Activated CD4-positive, alpha-beta T cell treated with anti-CD3 and anti-CD28 coated beads, Interleukin-2, amount 50 U/mL, for 48 hours (primary cell): ENCODE measurements around the gene ZFAND3.

Experiments
- DNase-seq, 2 experiments: peaks; one replicate each; pipeline ENCODE4 v3.0.0-alpha.2; 2020

ZFAND3 gene

GRCh38 chr6:38141716-38142115, 322.2 kb downstream of the ZFAND3 start:
- DNase-seq, result no peak

- DNase-seq, result no peak
Observed at GRCh38 chr6:38142178-38142902, 322.8 kb downstream of the ZFAND3 start.

GRCh38 chr6:38143191-38144150, 323.9 kb downstream of the ZFAND3 start:
- DNase-seq, result no peak

GRCh38 chr6:38144365-38144945, 324.9 kb downstream of the ZFAND3 start:
- no peak for DNase-seq

- DNase-seq, result no peak
Observed at GRCh38 chr6:38146021-38146733, 326.6 kb downstream of the ZFAND3 start.

- no peak for DNase-seq
Observed at GRCh38 chr6:38146734-38147027, 327.2 kb downstream of the ZFAND3 start.

- DNase-seq, result no peak
Observed at GRCh38 chr6:38148606-38149005, 329.1 kb downstream of the ZFAND3 start.

- DNase-seq, result no peak
Observed at GRCh38 chr6:38149531-38149930, 330.0 kb downstream of the ZFAND3 start.

GRCh38 chr6:38150021-38150420, 330.5 kb downstream of the ZFAND3 start:
- no peak for DNase-seq

GRCh38 chr6:38150681-38151296, 331.3 kb downstream of the ZFAND3 start:
- DNase-seq, result no peak

GRCh38 chr6:38151580-38152500, 332.3 kb downstream of the ZFAND3 start:
- no peak for DNase-seq

- no peak for DNase-seq
Observed at GRCh38 chr6:38152620-38153019, 333.1 kb downstream of the ZFAND3 start.

GRCh38 chr6:38153076-38153797, 333.7 kb downstream of the ZFAND3 start:
- no peak for DNase-seq

- DNase-seq, result no peak
Observed at GRCh38 chr6:38153798-38154345, 334.3 kb downstream of the ZFAND3 start.

- DNase-seq, result no peak
Observed at GRCh38 chr6:38154731-38155130, 335.2 kb downstream of the ZFAND3 start.

- DNase-seq, result no peak
Observed at GRCh38 chr6:38155144-38155543, 335.6 kb downstream of the ZFAND3 start.

- DNase-seq, result no peak
Observed at GRCh38 chr6:38155621-38156204, 336.2 kb downstream of the ZFAND3 start.

GRCh38 chr6:38156818-38157565, 337.5 kb downstream of the ZFAND3 start:
- no peak for DNase-seq

GRCh38 chr6:38157905-38158304, 338.4 kb downstream of the ZFAND3 start:
- no peak for DNase-seq
